HG03457 (cell line): ENCODE results near the gene PPP1R11.
A peak's percentile ranks its signal among the peaks of the same experiment; 100 is the strongest.
"Not testable (repeated sequence)": the region's sequence is repeated elsewhere in the genome, so short reads cannot be mapped to it uniquely, and the experiment has no call there.

Source experiments
- ATAC-seq: cut with Tn5 transposase; IDR thresholded peaks from one replicate; pipeline ENCODE4 v1.9.1; 2021; ENCODE audit warnings: moderate number of reproducible peaks; ENCODE audit not compliant: unreplicated experiment

The PPP1R11 gene

GRCh38 chr6:30093951-30094661, 27.1 kb downstream of the PPP1R11 start:
- no peak for ATAC-seq

GRCh38 chr6:30096829-30097228, 29.8 kb downstream of the PPP1R11 start:
- no peak for ATAC-seq

GRCh38 chr6:30097902-30098768, 31.1 kb downstream of the PPP1R11 start:
- no peak for ATAC-seq

GRCh38 chr6:30100154-30100553, 33.2 kb downstream of the PPP1R11 start:
- no peak for ATAC-seq

- ATAC-seq = no peak
These were observed 33.8 kb downstream of the PPP1R11 start for GRCh38 chr6:30100585-30101443.

GRCh38 chr6:30101444-30102413, 34.7 kb downstream of the PPP1R11 start:
- ATAC-seq = no peak

- no peak for ATAC-seq
These were observed 35.5 kb downstream of the PPP1R11 start for GRCh38 chr6:30102414-30102969.

- ATAC-seq = no peak
These were observed 36.2 kb downstream of the PPP1R11 start for GRCh38 chr6:30102970-30103871.

GRCh38 chr6:30103872-30104179, 36.8 kb downstream of the PPP1R11 start:
- ATAC-seq = no peak

- ATAC-seq = no peak
These were observed 37.7 kb downstream of the PPP1R11 start for GRCh38 chr6:30104661-30105060.

GRCh38 chr6:30111266-30111856, 44.4 kb downstream of the PPP1R11 start:
- no peak for ATAC-seq

- ATAC-seq = no peak
These were observed 45.5 kb downstream of the PPP1R11 start for GRCh38 chr6:30112402-30112994.

GRCh38 chr6:30113003-30113759, 46.2 kb downstream of the PPP1R11 start, which contains the start of gene TRIM31:
TRIM31 (minus strand) TSS chr6:30113090; CDS start chr6:30112805, 285 bp downstream.
- ATAC-seq = peak; percentile 70

- no peak for ATAC-seq
These were observed 46.8 kb downstream of the PPP1R11 start for GRCh38 chr6:30113841-30114240.

- ATAC-seq = no peak
These were observed 49.7 kb downstream of the PPP1R11 start for GRCh38 chr6:30116724-30117123.

GRCh38 chr6:30118691-30119090, 51.7 kb downstream of the PPP1R11 start:
- not testable (repeated sequence) for ATAC-seq
